Measurements from ENCODE around the gene DMD.

DMD gene

DNA sequence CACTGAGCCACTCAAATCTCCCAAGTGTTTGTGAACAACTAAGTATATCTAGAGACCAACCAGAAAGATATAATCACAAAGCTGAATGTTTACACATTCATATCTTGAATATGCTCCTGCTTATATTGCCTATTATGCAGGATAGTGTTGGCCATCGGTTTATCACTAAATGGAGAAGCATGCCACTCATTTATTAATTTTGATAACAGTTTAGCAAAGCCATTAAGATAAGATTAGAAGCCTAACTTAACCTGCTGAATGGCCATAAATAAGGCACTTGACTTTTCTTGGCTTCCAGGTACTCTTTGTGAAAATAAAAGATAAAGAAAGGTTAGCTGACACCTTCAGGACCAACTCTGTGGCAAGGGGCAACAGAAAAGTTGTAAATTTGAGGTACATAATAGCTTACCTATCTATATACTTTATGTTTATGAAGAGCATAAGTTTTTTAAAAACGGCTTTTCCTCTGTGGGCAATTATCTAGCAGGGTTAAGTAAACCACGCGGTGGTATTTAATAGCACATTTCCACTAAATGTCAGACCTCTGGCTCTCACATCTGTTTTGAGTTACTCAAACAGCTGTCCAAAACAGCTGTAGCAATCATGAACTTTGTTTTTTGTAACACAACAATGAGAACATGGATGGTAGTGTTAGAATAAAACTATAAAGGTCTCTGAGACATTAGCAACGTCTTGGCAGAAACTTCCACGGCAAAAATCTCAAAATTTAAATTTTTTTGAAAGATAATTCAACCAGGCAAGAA lies 2080.7 kb downstream of the DMD start:
- no peak for DNase-seq

DNA sequence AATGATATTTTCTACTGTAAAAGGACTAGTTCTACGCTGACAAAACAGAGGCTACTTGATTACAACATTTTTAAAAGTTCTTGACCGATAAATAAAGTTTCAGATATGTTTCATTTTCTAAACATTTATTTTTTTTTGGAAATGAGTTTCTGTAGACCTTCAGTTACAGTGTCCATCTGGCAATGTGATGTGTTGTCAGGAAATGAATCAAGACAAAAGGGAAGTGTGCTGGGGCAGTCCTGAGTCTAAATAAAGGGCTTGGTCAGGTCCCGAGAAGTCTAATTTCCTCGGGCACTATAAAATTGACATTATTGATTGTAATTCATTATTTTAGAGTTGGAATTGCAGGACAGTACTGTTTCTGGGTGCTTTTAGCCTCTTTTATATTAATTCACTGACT lies 2082.5 kb downstream of the DMD start:
- DNase-seq: no peak

DNA sequence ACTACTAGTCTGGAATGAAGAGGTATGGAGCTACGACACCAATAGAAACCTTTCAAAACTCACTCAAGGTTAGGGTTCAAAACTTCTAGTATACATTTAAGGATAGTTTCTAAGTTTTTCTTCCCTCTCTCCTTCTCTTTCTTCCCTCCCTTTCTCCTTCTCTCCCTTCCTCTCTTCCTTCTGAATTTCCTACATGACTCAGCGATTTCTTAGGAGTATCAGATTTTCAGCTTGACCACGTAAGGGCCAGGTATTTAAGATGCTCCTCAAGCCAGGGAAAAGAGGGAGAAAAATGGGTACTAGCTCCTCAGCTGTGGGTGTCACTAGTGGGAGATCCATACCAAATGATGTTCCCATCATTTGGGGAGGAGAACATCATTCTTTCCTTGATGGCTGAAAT lies 2083.6 kb downstream of the DMD start:
- DNase-seq: no peak

DNA sequence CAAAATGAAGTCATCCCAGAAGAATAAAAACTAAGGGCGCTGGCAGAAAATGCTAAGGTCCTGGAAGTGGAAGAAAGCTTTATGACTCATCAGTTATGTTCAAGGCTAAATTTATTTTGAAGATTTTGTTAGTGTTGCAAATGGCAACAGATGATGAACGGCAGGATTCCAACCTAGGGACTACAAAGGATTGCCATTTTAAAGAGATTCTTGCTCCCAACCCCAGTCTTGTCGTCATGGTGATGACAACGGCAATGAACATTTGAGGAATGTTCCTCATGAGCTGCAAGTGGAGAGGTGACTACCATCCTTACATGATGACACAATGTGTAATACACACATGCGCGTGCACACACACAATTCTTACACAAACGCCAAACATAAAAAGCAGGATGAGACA lies 2085.1 kb downstream of the DMD start:
- DNase-seq: no peak

DNA sequence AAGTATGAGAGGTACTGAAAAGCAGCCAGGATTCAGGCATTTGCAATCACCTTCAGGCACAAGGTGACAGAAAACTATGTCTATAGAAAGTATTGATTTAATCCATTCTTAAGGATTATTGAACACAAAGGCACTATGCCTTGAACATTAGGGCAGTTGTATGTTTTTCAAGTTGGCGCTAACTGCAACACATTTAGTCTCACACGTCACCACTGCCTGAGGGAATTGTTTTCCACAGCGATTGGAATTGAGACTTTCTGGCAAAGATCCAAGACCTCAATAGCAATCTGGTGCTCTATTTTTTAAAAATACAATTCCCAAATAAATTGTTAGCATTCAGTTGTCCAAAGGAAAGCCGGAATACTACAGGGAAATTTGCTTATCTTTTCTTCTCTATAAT lies 2086.8 kb downstream of the DMD start:
- no peak for DNase-seq

DNA sequence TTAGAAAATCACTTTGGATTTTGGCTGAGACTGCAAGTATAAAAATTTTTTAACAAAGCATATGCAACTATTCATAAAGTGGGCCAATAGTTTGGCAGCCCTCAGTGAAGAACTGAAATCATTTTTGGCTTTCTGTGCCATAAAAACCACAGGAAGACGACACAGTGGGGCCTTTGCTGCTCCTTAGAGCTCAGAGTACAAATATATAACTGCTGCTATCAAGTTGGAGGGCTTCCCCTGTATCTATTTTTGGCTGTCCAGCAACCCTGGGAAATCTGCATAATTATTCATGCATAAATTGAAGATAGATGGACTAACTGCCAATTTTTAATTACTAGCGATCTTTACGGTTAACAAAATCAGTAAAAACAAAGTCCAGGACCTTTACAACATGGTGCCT lies 2088.0 kb downstream of the DMD start:
- no peak for DNase-seq

DNA sequence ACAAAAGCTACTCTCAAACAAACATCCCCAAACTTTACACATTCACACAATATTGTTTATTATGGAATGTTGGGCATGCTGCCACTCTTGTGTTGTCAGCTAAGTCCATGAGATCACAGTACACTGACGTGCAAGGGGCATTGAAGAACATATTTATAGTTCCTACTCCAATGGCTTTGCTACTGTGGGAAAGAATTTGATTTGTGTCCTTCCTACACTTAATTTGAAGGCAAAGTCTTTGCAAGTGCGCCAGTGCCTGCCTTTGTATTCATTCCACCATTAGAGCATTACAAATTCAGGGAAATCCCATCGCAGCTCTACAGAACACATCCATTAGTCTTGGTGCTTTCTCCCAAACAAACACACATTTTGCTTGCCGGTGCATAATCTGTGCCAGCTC lies 2094.1 kb downstream of the DMD start:
- no peak for DNase-seq

DNA sequence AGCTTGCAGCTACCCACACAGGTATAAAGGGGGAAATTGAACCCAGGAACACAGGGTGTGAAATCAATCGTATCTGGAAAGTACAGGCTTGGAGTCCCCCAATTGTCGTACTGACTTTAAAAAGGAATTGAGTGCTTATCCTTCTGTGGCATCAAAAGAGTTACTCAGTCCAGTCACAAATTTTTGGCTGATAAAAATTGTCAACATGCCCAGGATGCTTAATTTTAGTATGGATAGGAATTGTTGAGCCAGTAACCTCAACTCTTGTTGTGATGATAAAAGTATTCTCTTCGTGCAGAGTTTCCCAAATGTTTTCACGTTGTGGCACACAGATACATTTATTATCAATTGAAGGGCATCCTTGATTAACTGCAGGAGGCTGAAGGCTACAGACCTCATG lies 2096.0 kb downstream of the DMD start:
- no peak for DNase-seq

DNA sequence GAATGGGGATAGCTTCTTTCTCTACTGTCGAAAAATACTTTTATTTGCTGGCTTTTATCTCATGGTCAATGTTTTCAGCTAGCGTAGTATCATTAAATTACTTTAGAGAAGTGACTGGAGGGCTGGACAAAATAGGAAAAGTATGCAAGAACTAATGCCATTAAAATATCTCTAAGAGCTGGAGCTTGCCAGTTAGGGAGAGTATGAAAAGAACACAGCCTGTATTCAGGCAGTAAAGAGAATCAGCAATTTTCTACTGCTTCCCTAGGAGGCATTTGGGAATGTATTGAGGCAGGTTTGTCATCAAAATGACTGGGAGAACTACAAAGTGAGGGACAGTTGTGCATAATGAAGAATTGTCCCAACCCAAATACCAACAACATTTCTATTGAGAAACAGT lies 2096.5 kb downstream of the DMD start:
- no peak for DNase-seq

DNA sequence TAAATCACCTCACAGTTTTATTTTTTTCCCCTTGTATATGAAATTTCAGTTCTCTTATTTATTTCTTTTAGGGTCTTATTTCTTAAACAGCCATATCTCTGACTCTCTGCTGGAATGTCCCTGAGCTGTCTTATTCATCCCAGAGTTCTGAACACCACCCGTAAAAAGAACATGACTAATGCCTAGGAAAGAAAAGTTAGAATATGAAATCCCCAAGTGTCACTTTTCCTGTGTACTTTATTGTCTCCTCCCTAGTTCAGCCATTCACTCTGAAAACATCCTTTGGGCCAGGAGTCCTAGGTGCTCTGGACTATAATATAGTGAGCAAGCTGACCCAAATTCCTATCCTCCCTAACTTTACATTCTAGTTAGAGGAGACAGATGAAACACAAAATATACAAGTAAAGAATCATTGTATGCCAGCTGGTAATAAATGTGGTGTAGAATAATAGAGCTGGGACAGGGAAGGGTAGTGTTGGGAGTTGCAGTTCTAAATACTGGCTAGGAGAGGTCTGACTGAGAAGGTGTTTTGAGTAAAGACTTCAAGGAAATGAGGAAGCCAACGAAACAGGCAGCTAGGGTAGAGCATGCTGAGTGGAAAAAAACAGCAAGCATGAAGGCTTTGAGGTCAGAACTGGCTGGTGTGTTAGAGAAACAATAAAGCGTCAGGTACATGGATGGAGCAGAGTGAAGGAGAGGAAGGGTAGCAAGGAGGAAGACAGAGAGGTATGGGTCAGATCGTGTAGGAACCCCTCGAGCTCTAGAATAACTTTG lies 2098.9 kb downstream of the DMD start:
- DNase-seq: no peak

DNA sequence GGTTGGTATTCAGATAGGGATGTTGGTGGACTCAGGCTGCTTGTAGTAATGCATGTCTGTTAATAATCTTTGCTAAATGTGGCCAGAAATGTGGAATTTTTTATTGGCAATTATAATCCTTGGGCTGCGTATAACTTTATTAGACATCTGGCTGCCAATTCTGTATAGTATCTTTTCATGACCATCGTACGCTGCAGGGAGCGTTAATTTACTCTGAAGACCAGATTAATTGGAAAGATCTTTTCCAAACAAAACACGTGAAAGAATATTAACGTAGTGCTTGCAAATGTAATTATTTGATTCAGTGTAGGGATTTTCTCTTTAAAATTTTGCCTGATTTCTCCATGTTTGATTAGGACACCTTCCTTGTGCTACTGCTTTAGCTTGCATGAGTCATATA lies 2100.7 kb downstream of the DMD start:
- no peak for DNase-seq

DNA sequence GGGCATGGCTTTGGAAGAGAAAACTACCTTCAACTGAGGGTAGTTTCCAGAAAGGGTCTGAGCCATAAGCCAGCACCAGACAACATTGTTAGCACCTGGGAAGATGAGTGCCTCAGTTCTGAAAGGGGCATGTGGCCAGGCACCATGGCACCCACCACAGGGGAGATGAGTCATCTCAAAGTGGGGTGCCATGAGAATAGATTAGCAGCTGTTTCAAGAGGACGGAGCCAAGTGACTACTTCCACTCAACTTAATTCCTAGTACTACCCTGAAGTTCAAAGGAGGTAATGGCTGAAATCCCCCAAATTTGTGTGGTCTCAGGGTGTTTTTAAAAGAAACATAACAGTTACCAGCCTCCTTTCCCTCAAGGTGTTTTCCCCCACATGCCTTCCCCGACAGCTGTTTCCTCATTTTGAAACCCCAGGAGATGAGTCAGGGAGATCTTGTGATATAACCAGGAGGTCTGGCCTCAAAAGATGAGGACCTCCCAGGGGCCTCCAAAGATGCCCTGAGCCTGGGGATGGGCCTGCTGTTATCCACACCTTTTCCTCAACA lies 2111.7 kb downstream of the DMD start:
- no peak for DNase-seq

DNA sequence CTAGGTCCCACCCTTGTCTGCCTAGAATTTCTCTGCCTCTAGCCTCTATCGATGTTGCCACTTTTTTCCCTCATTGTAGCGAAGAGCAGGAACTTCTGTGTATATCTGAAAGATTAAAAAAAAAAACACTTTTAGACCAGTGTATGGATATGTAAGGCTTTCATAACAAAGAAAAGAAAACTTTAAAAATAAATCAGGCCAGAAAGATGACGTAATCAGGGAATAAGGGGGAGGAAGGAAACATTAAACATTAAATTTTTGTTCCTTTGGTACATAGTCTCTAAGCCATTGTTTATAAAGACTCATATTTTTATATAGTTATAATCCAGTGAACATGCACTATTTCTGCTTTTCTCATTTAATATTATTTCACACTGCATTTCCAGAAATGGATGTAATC lies 2113.3 kb downstream of the DMD start:
- no peak for DNase-seq

DNA sequence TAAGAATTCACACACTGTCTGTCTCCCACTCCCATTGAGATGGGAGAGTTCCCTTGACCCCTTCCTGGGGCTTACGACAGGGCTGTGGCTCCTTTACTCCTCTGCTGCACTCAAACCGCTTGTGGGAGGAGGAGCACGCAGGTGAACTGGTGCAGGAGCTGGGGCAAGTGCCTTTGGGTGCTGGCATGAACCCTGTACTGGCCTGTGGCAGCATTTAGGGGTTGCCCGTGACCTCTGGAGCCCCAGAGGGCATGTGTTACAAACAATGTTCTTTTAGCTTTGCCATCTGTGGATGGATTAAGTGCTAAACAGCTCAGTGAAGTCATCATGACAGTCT lies 2117.7 kb downstream of the DMD start:
- DNase-seq: no peak

DNA sequence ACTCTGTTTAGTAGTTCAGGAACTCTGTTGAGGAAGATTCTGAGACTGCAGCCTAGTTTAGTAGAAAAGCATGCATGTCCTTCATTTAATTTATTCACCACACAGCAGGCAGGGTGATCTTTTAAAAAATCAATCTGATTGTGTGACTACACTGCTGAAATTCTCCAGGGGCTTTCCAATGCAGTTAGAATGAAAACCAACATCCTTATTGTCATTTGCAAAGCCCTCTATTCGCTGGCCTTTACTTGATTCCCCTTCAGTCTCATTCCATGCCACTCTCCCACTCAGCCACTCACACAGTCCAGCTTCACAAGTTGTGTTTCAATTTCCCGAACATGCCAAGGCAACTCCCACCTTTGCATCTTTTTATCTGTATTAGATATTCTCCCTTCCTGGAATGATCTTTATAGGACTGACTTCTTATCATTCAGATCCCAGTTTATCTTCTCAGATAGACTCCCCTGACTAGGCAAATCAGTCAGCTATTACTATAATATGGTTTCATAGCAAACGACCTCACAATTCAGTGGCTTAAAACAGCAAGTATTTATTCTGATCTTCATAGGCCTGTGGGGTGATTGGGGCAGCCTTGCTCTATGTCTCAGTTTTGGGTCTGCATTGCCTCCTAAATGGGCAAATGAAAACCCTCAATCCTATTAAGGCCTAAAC lies 2118.2 kb downstream of the DMD start:
- no peak for DNase-seq

DNA sequence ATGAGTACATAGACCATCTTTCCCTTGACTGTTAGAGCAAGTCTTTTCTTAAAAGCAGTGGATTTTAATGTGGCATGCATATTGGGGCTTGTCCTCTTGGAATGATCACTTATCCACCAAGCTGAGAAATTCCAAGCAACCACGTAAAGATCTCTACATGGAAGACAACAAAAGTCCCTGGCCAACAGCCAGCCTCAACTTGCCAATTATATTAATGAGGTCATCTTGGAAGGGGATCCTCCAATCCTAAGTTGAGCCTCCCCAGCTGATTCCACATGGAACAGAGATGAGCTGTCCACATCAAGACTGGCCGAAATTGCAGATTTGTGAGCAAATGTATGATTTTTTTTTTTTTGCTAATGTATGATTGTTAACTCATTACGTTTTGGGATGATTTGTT lies 2118.9 kb downstream of the DMD start:
- DNase-seq: no peak

DNA sequence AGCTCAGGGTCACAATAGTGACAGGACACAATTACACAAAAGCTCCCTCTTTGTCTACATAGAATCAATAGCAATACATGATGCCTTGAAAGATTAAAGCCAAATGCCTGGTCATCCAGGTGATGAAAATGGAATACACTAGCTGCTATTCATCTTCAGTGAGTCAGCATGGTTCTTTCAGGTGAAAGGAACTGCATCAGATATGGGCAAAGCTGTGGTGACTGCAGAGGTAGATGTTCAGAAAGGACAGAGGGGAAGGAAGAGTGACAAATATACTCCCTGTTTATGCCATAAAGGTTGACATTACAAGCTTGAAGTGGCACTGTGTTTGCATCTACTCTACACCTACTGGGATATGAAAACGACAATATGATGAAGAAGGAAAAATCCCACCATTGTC lies 2119.5 kb downstream of the DMD start:
- no peak for DNase-seq

DNA sequence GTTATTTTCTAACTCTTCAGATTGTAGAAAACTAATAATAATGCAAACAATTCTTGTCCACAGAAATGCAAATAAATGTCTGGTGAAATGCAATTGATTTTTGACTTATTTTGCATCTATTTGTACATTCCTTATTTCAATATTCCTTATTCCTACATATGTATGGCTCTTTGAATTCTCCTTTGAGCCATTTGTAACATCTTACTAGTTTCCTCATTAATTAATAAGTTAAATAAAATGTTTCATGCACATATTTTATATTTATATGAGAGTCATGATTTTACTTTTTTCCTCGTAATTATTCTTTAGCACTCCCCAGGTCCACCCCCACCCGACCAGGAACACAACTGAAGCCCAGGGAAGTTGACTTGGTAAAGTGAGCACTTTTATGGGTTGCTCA lies 2136.8 kb downstream of the DMD start:
- DNase-seq: no peak

DNA sequence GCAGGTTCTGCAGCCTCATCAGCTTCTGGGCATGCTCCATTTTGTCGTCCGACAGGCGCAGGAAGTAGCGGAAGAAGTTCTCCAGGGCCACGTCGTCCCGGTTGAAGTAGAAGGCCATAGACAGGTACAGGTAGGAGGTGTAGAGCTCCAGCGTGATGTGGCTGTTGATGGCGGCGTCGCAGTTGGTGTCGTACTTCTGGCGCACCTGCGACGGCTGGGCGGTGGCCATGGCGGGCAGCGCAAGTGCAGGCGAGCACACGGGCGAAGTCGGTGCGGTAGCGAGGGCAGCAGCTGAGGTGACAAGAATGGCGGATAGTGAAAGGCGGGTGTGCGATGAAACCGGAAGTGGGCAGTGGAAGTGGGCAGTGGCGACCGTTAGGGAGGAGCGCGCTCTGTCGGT lies 2139.6 kb downstream of the DMD start, which contains the start of gene FTHL17:
Gene FTHL17 (minus strand): TSS at position 317 of the 400 bp plus-strand sequence. CDS start 88 bp downstream, at position 229.
- no peak for DNase-seq

DNA sequence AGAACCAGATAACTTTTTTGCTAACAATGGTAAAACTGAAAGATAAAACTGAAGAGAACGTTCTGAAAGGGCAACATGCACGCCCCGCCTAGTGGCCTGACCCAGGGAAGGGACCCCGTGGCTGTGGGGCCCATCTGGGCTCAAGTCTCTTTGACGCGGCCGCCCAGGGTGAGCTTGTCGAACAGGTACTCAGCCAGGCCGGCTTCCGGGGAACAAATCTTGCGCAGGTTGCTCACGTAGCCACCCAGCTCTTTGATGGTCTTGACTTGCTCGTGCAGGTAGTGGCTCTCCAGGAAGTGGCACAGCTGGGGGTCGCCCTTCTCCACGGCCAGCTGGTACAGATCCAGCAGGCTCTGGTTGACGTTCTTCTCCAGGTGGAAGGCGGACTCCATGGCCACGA lies 2140.1 kb downstream of the DMD start:
- no peak for DNase-seq

DNA sequence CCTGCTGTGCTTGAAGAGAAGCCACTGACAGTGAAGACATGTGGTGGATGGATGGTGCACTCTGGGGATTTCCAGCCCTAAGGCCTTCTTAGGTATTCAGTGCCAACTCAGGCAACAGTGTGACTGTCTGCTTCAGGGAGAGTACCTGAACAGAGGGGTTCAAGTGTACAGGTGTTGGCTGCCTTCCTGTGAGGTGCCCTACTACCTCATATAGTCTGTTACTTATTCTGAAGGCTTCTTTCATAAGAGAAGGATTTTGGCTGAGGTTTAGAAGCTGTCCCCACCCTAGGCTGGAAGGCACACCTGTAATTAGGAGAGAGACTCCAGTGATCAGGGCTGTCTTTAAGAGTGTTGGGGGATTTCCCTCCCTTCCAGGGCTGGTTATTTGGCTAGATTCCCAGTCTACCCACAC lies 2141.3 kb downstream of the DMD start:
- DNase-seq: no peak

Data from activated CD4-positive, alpha-beta T cell treated with anti-CD3 and anti-CD28 coated beads, Interleukin-2, amount 50 U/mL, for 4 hours (primary cell).